Measurements from ENCODE around the gene ASCL3. TPM values are rescaled to one million over a fixed set of nuclear protein-coding genes. Genes with fewer than 3 reads are reported as not detected.

ASCL3 gene
- total and polyA plus RNA-seq, 10 of the 15 experiments (the other 5 are each of a cell fraction or from before 2014, with no cell fraction given), result not detected

- Histone ChIP-seq H3K9ac (ENCODE audit: control insufficient read depth, insufficient read depth, low read length) (peak overlapping the region; percentile 49), H3K4me1 (ENCODE audit: control insufficient read depth, insufficient read depth, low read length) (peaks cover 16% of the 10 kb centered on the region), H4K20me1 (ENCODE audit: control insufficient read depth, insufficient read depth) (no peaks in the 10 kb centered on the region), H3K9me3 (replicated peaks; ENCODE audit: control insufficient read depth, insufficient read depth, low read length) (no peaks in the 10 kb centered on the region), H3K27ac (ENCODE audit: control insufficient read depth, insufficient read depth) (peak overlapping the region; percentile 43), H3K79me2 (ENCODE audit: control insufficient read depth, insufficient read depth, low read length) (peaks cover 8% of the 10 kb centered on the region), H3K27me3 (replicated peaks in 1 of 2; ENCODE audit: control insufficient read depth in 2 of 2, insufficient read depth in 2 of 2, low read length in 1 of 2) (no peaks in the 10 kb centered on the region; a peak in 1 of 4 replicates), H3K36me3 (ENCODE audit: control insufficient read depth in 2 of 2, insufficient read depth in 2 of 2, low read length in 1 of 2) (peaks cover 0 to 19% of the 10 kb centered on the region in 2 experiments; a peak in 3 of 4 replicates), H3K4me2 (ENCODE audit: control insufficient read depth, insufficient read depth) (peak overlapping the region; percentile 91), H2AFZ (ENCODE audit: control insufficient read depth, low read depth, low read length) (peak overlapping the region; percentile 82), H3K4me3 (peak overlapping the region; percentile 23; the same call in 1 of the 2 replicates)
- SMC1A ChIA-PET (ENCODE audit: uncharacterized antibody, unreplicated experiment), result interaction anchor here (0.8 to 2.8 kb wide), 9 partner anchors 23 to 216 kb away, joined by 3 to 77 read pairs (median 3); partner anchors contain the start of gene ASCL3
- RAD21 ChIA-PET (ENCODE audit: unreplicated experiment), result interaction anchor here (0.7 to 5.8 kb wide), 9 partner anchors 25 to 593 kb away, joined by 3 to 97 read pairs (median 4); a partner anchor contains a TSS
- ATAC-seq (peak; percentile 50), DNase-seq (ENCODE audit: low read depth, low spot score) (no peak), FAIRE-seq (no peak)
- CTCF ChIA-PET, result interaction anchor here (0.6 to 6.9 kb wide), 27 partner anchors 9 to 1395 kb away, joined by 3 to 196 read pairs (median 4); partner anchors contain the start of genes ASCL3, TMEM9B and ZNF143
- intact Hi-C loops (cut with micrococcal nuclease; ENCODE audit: unreplicated experiment) (loop anchor here (1.0 to 5.0 kb wide), 4 partner anchors 45 to 227 kb away; no protein-coding TSS in a partner anchor), in situ Hi-C loops (cut with MboI) (no loop called here)
- TSS peak; percentile 15 for BruUV-seq (replicated peaks)
- POLR2A ChIA-PET, result interaction anchor here (1.0 kb wide), 1 partner anchor 46 kb away, joined by 5 read pairs; no protein-coding TSS in a partner anchor
- 2% methylated on average over 9 of the region's 9 CpGs for WGBS (ENCODE audit: insufficient coverage, insufficient replicate concordance, low lambda C conversion rate, missing lambda C conversion rate)
- TF ChIP-seq NR2C1 (IDR thresholded peaks at IDR 0.05) (no peak), SIX5 (IDR thresholded peaks at IDR 0.05; ENCODE audit: low read depth, low read length, severe bottlenecking) (no peak), CHD4 (IDR thresholded peaks at IDR 0.05) (no peak), HDAC2 (IDR thresholded peaks at IDR 0.05) (no peak), RB1 (IDR thresholded peaks at IDR 0.05; ENCODE audit: borderline replicate concordance) (peak; percentile 44; the same call in 1 of the 2 replicates), MXI1 (IDR thresholded peaks at IDR 0.05; ENCODE audit: low read depth, low read length) (no peak), IKZF2 (IDR thresholded peaks at IDR 0.05) (peak in 1 of 2 experiments; percentile 53; a peak in 2 of 4 replicates), POLR2AphosphoS5 (IDR thresholded peaks at IDR 0.05; ENCODE audit: low read length) (no peak), FOS (IDR thresholded peaks at IDR 0.05; ENCODE audit: borderline replicate concordance, extremely low read depth, insufficient read length) (no peak), CTCF (IDR thresholded peaks at IDR 0.05 in 2 of 3, conservative IDR thresholded peaks at IDR 0.05 in 1 of 3; ENCODE audit: control insufficient read depth in 2 of 3, extremely low read depth in 1 of 3, insufficient read depth in 1 of 3, low read depth in 3 of 3, low read length in 3 of 3) (peak; percentile 80 to 83 (median 83)), RAD21 (IDR thresholded peaks at IDR 0.05; ENCODE audit: insufficient read depth, low read depth, low read length) (peak; percentile 84), SMAD5 (IDR thresholded peaks at IDR 0.05; ENCODE audit: low read depth) (no peak), CEBPB (IDR thresholded peaks at IDR 0.05; ENCODE audit: borderline replicate concordance in 1 of 2, low read depth in 2 of 2, low read length in 2 of 2) (no peak), POU2F2 (IDR thresholded peaks at IDR 0.05; ENCODE audit: borderline replicate concordance, low read depth, low read length) (peak; percentile 45; the same call in 1 of the 3 replicates), ZNF592 (IDR thresholded peaks at IDR 0.05) (no peak)
Observed at GRCh38 chr11:8913961-8914660, 28.7 kb downstream of the ASCL3 start.
